DND-41 (cell line): Measurements from ENCODE around the gene ADGRF5.

Experiments
- ATAC-seq: fragments of 200-7000 bp; cut with Tn5 transposase; 3 replicates; pipeline ENCODE4 v1.9.1; 2021; ENCODE audit warnings: low read depth; ENCODE audit not compliant: insufficient read depth
- DNase-seq: peaks from one replicate; pipeline ENCODE4 v3.0.0-alpha.2; 2020
- H2AFZ ChIP-seq: 2 replicates; pipeline ENCODE4 v1.6.0; 2012; ENCODE audit warnings: low read depth, low read length
- H3K27ac ChIP-seq: 2 replicates; pipeline ENCODE4 v1.5.1; 2012; ENCODE audit warnings: low read length, inconsistent platforms
- H3K27me3 ChIP-seq: fragments of 200-600 bp; sonication (generic); 2 replicates; pipeline ENCODE4 v1.6.0; 2012; ENCODE audit warnings: low read length, mild to moderate bottlenecking, inconsistent platforms; ENCODE audit not compliant: insufficient read depth, poor library complexity
- H3K36me3 ChIP-seq: 2 replicates; pipeline ENCODE4 v1.5.1; 2012; ENCODE audit warnings: low read length, inconsistent platforms; ENCODE audit not compliant: insufficient read depth
- H3K4me1 ChIP-seq: 2 replicates; pipeline ENCODE4 v1.5.1; 2012; ENCODE audit warnings: mild to moderate bottlenecking, low read length; ENCODE audit not compliant: insufficient read depth
- H3K4me2 ChIP-seq: 2 replicates; pipeline ENCODE4 v1.6.0; 2012; ENCODE audit warnings: mild to moderate bottlenecking, moderate library complexity, low read length, inconsistent platforms; ENCODE audit not compliant: insufficient read depth
- H3K4me3 ChIP-seq, 2 experiments: fragments of 200-600 bp in 1 of 2; shearing (Covaris generic) in 1 of 2; 2 replicates each; pipeline ENCODE4 v1.5.1; 2012 to 2016; ENCODE audit warnings: inconsistent platforms in 2 of 2, low read length in 2 of 2, mild to moderate bottlenecking in 2 of 2, low read depth in 1 of 2, moderate library complexity in 1 of 2
- H3K79me2 ChIP-seq: 2 replicates; pipeline ENCODE4 v1.6.0; 2012; ENCODE audit warnings: low read length, inconsistent platforms; ENCODE audit not compliant: insufficient read depth
- H3K9ac ChIP-seq: 2 replicates; pipeline ENCODE4 v1.6.0; 2012; ENCODE audit warnings: low read depth, mild to moderate bottlenecking, inconsistent platforms, low read length, moderate library complexity
- H3K9me3 ChIP-seq: 2 replicates; pipeline ENCODE4 v1.5.1; 2012; ENCODE audit warnings: low read length, moderate library complexity, mild to moderate bottlenecking, inconsistent platforms; ENCODE audit not compliant: insufficient read depth, severe bottlenecking
- H4K20me1 ChIP-seq: 2 replicates; pipeline ENCODE4 v1.6.0; 2012; ENCODE audit warnings: low read length; ENCODE audit not compliant: insufficient read depth
- CTCF ChIP-seq: IDR thresholded peaks from 2 replicates; pipeline ENCODE4 v1.5.1; 2012; ENCODE audit warnings: borderline replicate concordance, low read length, moderate library complexity, mild to moderate bottlenecking; ENCODE audit not compliant: poor library complexity, severe bottlenecking; ENCODE audit errors: extremely low read depth
- EZH2 ChIP-seq: IDR thresholded peaks from 3 replicates; pipeline ENCODE4 v1.6.1; 2012; ENCODE audit warnings: borderline replicate concordance, low read depth, mild to moderate bottlenecking, moderate library complexity, low read length, inconsistent platforms; ENCODE audit not compliant: severe bottlenecking

ADGRF5 gene

DNA sequence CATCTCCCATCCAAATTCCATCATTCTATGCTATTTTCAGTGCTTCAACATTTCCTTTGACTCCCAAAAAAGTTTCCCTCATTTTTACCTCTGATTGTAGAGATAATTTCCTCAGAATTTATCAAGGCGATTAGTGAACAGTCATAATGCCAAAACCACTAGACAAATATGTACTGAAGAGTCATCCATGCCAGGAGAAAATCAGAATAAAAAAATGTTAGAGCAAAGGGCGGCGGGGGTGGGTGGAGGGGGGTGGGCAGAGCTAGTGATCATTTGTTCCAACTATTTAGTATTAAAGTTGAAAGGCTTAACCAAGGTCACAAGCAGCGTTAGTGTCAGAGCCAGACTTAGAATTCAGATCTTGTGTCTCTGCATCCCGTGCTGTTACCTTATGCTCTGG, 5.3 kb upstream of the ADGRF5 start:
- Histone ChIP-seq H3K27me3 (no peaks in the 10 kb centered on the region), H3K4me1 (no peaks in the 10 kb centered on the region), H3K36me3 (no peaks in the 10 kb centered on the region), H3K4me3 (no peak overlapping the region), H2AFZ (no peak overlapping the region), H3K9ac (no peak overlapping the region), H4K20me1 (no peaks in the 10 kb centered on the region; the same call in 1 of the 2 replicates), H3K9me3 (no peaks in the 10 kb centered on the region), H3K79me2 (no peaks in the 10 kb centered on the region), H3K4me2 (no peak overlapping the region), H3K27ac (no peak overlapping the region)
- TF ChIP-seq CTCF: no peak
- TF ChIP-seq EZH2: no peak
- DNase-seq (no peak), ATAC-seq (no peak)

DNA sequence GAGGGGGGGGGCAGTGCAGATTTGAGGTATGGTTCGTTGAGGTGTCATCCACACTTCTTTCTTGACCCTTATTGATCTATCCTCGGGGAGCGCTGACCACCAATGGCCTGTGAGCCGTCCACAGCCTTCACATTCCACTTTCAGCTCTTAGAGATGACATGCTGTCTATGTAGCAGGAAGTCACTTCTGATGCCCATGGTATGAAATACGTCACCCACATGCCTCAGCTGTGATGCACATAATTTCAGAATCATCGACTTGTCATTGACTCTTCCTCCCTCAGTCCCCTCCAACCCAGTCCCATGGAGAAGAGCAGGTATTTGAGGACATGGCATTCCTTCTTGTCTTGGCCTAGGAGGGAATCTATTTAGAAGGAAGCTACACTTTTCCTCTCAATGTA, 4.7 kb upstream of the ADGRF5 start:
- no peak overlapping the region for H3K27ac ChIP-seq
- DNase-seq: no peak
- H3K27me3 ChIP-seq: no peaks in the 10 kb centered on the region
- no peak overlapping the region for H3K4me2 ChIP-seq
- no peaks in the 10 kb centered on the region for H3K36me3 ChIP-seq
- TF ChIP-seq CTCF (no peak), EZH2 (no peak)
- H3K79me2 ChIP-seq: no peaks in the 10 kb centered on the region
- H3K9ac ChIP-seq: no peak overlapping the region
- H3K9me3 ChIP-seq: no peaks in the 10 kb centered on the region
- no peaks in the 10 kb centered on the region for H3K4me1 ChIP-seq
- no peak for ATAC-seq
- no peak overlapping the region for H3K4me3 ChIP-seq
- no peaks in the 10 kb centered on the region; the same call in 1 of the 2 replicates for H4K20me1 ChIP-seq
- no peak overlapping the region for H2AFZ ChIP-seq

- H3K4me1 ChIP-seq: no peaks in the 10 kb centered on the region
- DNase-seq: no peak
- no peaks in the 10 kb centered on the region for H3K27me3 ChIP-seq
- no peak overlapping the region for H2AFZ ChIP-seq
- H3K9me3 ChIP-seq: no peaks in the 10 kb centered on the region
- H3K4me2 ChIP-seq: no peak overlapping the region
- H3K4me3 ChIP-seq: no peak overlapping the region
- no peak for ATAC-seq
- no peaks in the 10 kb centered on the region for H3K36me3 ChIP-seq
- no peaks in the 10 kb centered on the region for H4K20me1 ChIP-seq
- TF ChIP-seq EZH2: no peak
- no peak for TF ChIP-seq CTCF
- H3K79me2 ChIP-seq: no peaks in the 10 kb centered on the region
- H3K9ac ChIP-seq: no peak overlapping the region
- H3K27ac ChIP-seq: no peak overlapping the region
Measured at GRCh38 chr6:46925563-46926253, 4.0 kb upstream of the ADGRF5 start.

GRCh38 chr6:46923476-46923875, 1.7 kb upstream of the ADGRF5 start:
- no peaks in the 10 kb centered on the region for H3K4me1 ChIP-seq
- H3K4me2 ChIP-seq: no peak overlapping the region
- no peaks in the 10 kb centered on the region for H3K36me3 ChIP-seq
- no peaks in the 10 kb centered on the region for H3K79me2 ChIP-seq
- no peak overlapping the region for H3K27ac ChIP-seq
- no peak for ATAC-seq
- TF ChIP-seq CTCF (no peak), EZH2 (no peak)
- no peak overlapping the region for H3K4me3 ChIP-seq
- no peak overlapping the region for H2AFZ ChIP-seq
- H4K20me1 ChIP-seq: no peaks in the 10 kb centered on the region
- H3K9me3 ChIP-seq: no peaks in the 10 kb centered on the region
- H3K9ac ChIP-seq: no peak overlapping the region
- no peaks in the 10 kb centered on the region for H3K27me3 ChIP-seq
- no peak for DNase-seq
